DMS153 treated with DMSO at 0.1 percent for 48 hours (cell line): ENCODE measurements around the gene MAP2.
"Not testable (repeated sequence)": the region's sequence is repeated elsewhere in the genome, so short reads cannot be mapped to it uniquely, and the experiment has no call there.

Experiments
- DNase-seq: peaks from one replicate; lab custom pipeline; 2025; ENCODE audit not compliant: unreplicated experiment; lab: John Stamatoyannopoulos, UW

MAP2 gene

GRCh38 chr2:209473930-209474419, 50.1 kb downstream of the MAP2 start:
- DNase-seq = no peak

GRCh38 chr2:209474960-209475359, 51.1 kb downstream of the MAP2 start:
- no peak for DNase-seq

- DNase-seq = peak; percentile 93
Measured at GRCh38 chr2:209476367-209477208, 52.7 kb downstream of the MAP2 start.

GRCh38 chr2:209492296-209492695, 68.4 kb downstream of the MAP2 start:
- not testable (repeated sequence) for DNase-seq

- DNase-seq = not testable (repeated sequence)
Measured at GRCh38 chr2:209495068-209495620, 71.3 kb downstream of the MAP2 start.

GRCh38 chr2:209495855-209496585, 72.2 kb downstream of the MAP2 start:
- peak; percentile 98 for DNase-seq

- DNase-seq = no peak
Measured at GRCh38 chr2:209496586-209496982, 72.7 kb downstream of the MAP2 start.

GRCh38 chr2:209498614-209499013, 74.8 kb downstream of the MAP2 start:
- DNase-seq = no peak

GRCh38 chr2:209499069-209499468, 75.2 kb downstream of the MAP2 start:
- no peak for DNase-seq

GRCh38 chr2:209501579-209501978, 77.7 kb downstream of the MAP2 start:
- no peak for DNase-seq

GRCh38 chr2:209505410-209505809, 81.6 kb downstream of the MAP2 start:
- DNase-seq = no peak

GRCh38 chr2:209508255-209508654, 84.4 kb downstream of the MAP2 start:
- no peak for DNase-seq

- no peak for DNase-seq
Measured at GRCh38 chr2:209511637-209512036, 87.8 kb downstream of the MAP2 start.

- DNase-seq = no peak
Measured at GRCh38 chr2:209512971-209513370, 89.1 kb downstream of the MAP2 start.

- no peak for DNase-seq
Measured at GRCh38 chr2:209517436-209517835, 93.6 kb downstream of the MAP2 start.

- DNase-seq = no peak
Measured at GRCh38 chr2:209519271-209519670, 95.4 kb downstream of the MAP2 start.

GRCh38 chr2:209519906-209520305, 96.1 kb downstream of the MAP2 start:
- DNase-seq = no peak

- no peak for DNase-seq
Measured at GRCh38 chr2:209523041-209523740, 99.3 kb downstream of the MAP2 start.

- DNase-seq = no peak
Measured at GRCh38 chr2:209523867-209524266, 100.0 kb downstream of the MAP2 start.

- DNase-seq = no peak
Measured at GRCh38 chr2:209525331-209525730, 101.5 kb downstream of the MAP2 start.

GRCh38 chr2:209525834-209526281, 102.0 kb downstream of the MAP2 start:
- DNase-seq = no peak
